Caco-2 (cell line): ENCODE data around the gene ABHD12. TPM values are rescaled to one million over a fixed set of nuclear protein-coding genes. Genes with fewer than 3 reads are reported as not detected.

Experiments used
- BruUV-seq: library from RNA; stranded (reverse); fragments of 400-500 nt; replicated peaks from 2 replicates; lab custom pipeline; 2021; lab: Mats Ljungman, UMichigan
- CTCF ChIA-PET: fragments of 300-600 bp; sonication (Branson Sonifier 250); formaldehyde crosslinking; loops from one replicate; lab custom pipeline; 2022; ENCODE audit warnings: antibody characterized with exemption; lab: Charles Lee
- POLR2A ChIA-PET: fragments of 300-600 bp; sonication (Branson Sonifier 250); formaldehyde crosslinking; loops from one replicate; lab custom pipeline; 2022; ENCODE audit warnings: antibody characterized with exemption; lab: Charles Lee
- DNase-seq, 2 experiments: peaks; one replicate each; pipeline versions ENCODE4 v3.0.0 to v3.0.0-alpha.2; 2020 to 2022
- H3K27me3 ChIP-seq: replicated peaks from 2 replicates; pipeline ENCODE4 v1.6.0; 2011; ENCODE audit warnings: low read length; ENCODE audit not compliant: control insufficient read depth, insufficient read depth
- H3K36me3 ChIP-seq: 2 replicates; pipeline ENCODE4 v1.5.1; 2011; ENCODE audit warnings: low read length; ENCODE audit not compliant: control insufficient read depth, insufficient read depth
- H3K4me1 ChIP-seq: fragments of 250-450 bp; sonication (Bioruptor Pico); 2 replicates; pipeline ENCODE4 v1.5.1; 2020; ENCODE audit warnings: mild to moderate bottlenecking
- H3K4me3 ChIP-seq: 2 replicates; pipeline ENCODE4 v1.5.1; 2011; ENCODE audit warnings: low read depth, mild to moderate bottlenecking, control low read depth, low read length
- H3K9me3 ChIP-seq: fragments of 250-450 bp; sonication (Bioruptor Pico); 2 replicates; pipeline ENCODE4 v1.5.1; 2020; ENCODE audit warnings: mild to moderate bottlenecking, moderate library complexity
- H3K27ac Mint-ChIP-seq: one replicate; pipeline ENCODE4 v1.8.0; 2022; ENCODE audit warnings: mixed read lengths; ENCODE audit not compliant: unreplicated experiment
- H3K27me3 Mint-ChIP-seq: one replicate; pipeline ENCODE4 v1.8.0; 2022; ENCODE audit warnings: mixed read lengths; ENCODE audit not compliant: insufficient read depth, unreplicated experiment
- H3K36me3 Mint-ChIP-seq: one replicate; pipeline ENCODE4 v1.8.0; 2022; ENCODE audit warnings: mild to moderate bottlenecking, mixed read lengths; ENCODE audit not compliant: insufficient read depth, unreplicated experiment
- H3K4me1 Mint-ChIP-seq: one replicate; pipeline ENCODE4 v1.8.0; 2022; ENCODE audit warnings: low read depth, mixed read lengths; ENCODE audit not compliant: unreplicated experiment
- H3K4me3 Mint-ChIP-seq: one replicate; pipeline ENCODE4 v1.8.0; 2022; ENCODE audit warnings: mild to moderate bottlenecking, moderate library complexity, mixed read lengths; ENCODE audit not compliant: unreplicated experiment
- H3K9me3 Mint-ChIP-seq: one replicate; pipeline ENCODE4 v1.8.0; 2022; ENCODE audit warnings: mixed read lengths; ENCODE audit not compliant: unreplicated experiment
- CTCF ChIP-seq, 2 experiments: fragments of 200-600 bp in 1 of 2; IDR thresholded peaks; 1 replicate in 1 of 2; 2 replicates in 1 of 2; pipeline versions ENCODE4 v1.5.1 to v1.8.0; 2011 to 2022; ENCODE audit warnings: antibody characterized with exemption in 1 of 2, control low read depth in 1 of 2, inconsistent platforms in 1 of 2, low read depth in 1 of 2, low read length in 1 of 2, mild to moderate bottlenecking in 1 of 2, moderate library complexity in 1 of 2; ENCODE audit not compliant: insufficient read depth in 1 of 2, severe bottlenecking in 1 of 2, unreplicated experiment in 1 of 2
- intact Hi-C: fragments of 100-400 bp; cut with micrococcal nuclease; formaldehyde crosslinking; loops from one replicate; pipeline ENCODE4 v1.10.0; 2022; ENCODE audit not compliant: unreplicated experiment
- total RNA-seq: library from RNA; stranded (reverse); gene quantifications from 2 replicates; pipeline ENCODE4 v1.2.3, GENCODE V29; 2022

Gene ABHD12
- total RNA-seq, 1 experiment from 2014 or later: 104 TPM

GRCh38 chr20:25254986-25255680, 135.5 kb downstream of the ABHD12 start:
- BruUV-seq: no TSS peak
- Mint-ChIP-seq H3K27me3 (no peaks in the 10 kb centered on the region), H3K36me3 (peaks cover 29% of the 10 kb centered on the region), H3K4me3 (no peak overlapping the region), H3K4me1 (no peaks in the 10 kb centered on the region), H3K9me3 (no peaks in the 10 kb centered on the region), H3K27ac (no peak overlapping the region)
- Histone ChIP-seq H3K4me1 (peaks cover 15% of the 10 kb centered on the region), H3K36me3 (peaks cover 2% of the 10 kb centered on the region), H3K9me3 (no peaks in the 10 kb centered on the region), H3K27me3 (no peaks in the 10 kb centered on the region), H3K4me3 (no peak overlapping the region)
- no peak for TF ChIP-seq CTCF (IDR thresholded peaks at IDR 0.05; ENCODE audit: insufficient read depth in 1 of 2, low read depth in 1 of 2, low read length in 1 of 2, severe bottlenecking in 1 of 2, unreplicated experiment in 1 of 2)
- CTCF ChIA-PET: no interaction called here
- intact Hi-C loops: no loop called here
- DNase-seq: no peak
- POLR2A ChIA-PET: no interaction called here

GRCh38 chr20:25254571-25254970, 136.1 kb downstream of the ABHD12 start:
- POLR2A ChIA-PET: no interaction called here
- Mint-ChIP-seq H3K4me3 (no peak overlapping the region), H3K9me3 (no peaks in the 10 kb centered on the region), H3K36me3 (peaks cover 23% of the 10 kb centered on the region), H3K27ac (no peak overlapping the region), H3K27me3 (no peaks in the 10 kb centered on the region), H3K4me1 (no peaks in the 10 kb centered on the region)
- Histone ChIP-seq H3K4me1 (peaks cover 14% of the 10 kb centered on the region), H3K9me3 (no peaks in the 10 kb centered on the region), H3K27me3 (no peaks in the 10 kb centered on the region), H3K36me3 (no peaks in the 10 kb centered on the region; the same call in none of the 2 replicates), H3K4me3 (no peak overlapping the region)
- CTCF ChIA-PET: no interaction called here
- no TSS peak for BruUV-seq
- no peak for TF ChIP-seq CTCF (IDR thresholded peaks at IDR 0.05; ENCODE audit: insufficient read depth in 1 of 2, low read depth in 1 of 2, low read length in 1 of 2, severe bottlenecking in 1 of 2, unreplicated experiment in 1 of 2)
- intact Hi-C loops: no loop called here
- no peak for DNase-seq

- peaks cover 6% of the 10 kb centered on the region for H3K4me1 Mint-ChIP-seq
- POLR2A ChIA-PET: no interaction called here
Observed at GRCh38 chr20:25253606-25254275, 136.9 kb downstream of the ABHD12 start.

More at GRCh38 chr20:25253606-25254275, 136.9 kb downstream of the ABHD12 start:
- Mint-ChIP-seq H3K36me3 (peaks cover 19% of the 10 kb centered on the region), H3K27ac (no peak overlapping the region), H3K9me3 (no peaks in the 10 kb centered on the region), H3K4me3 (no peak overlapping the region), H3K27me3 (no peaks in the 10 kb centered on the region)
- no peak for TF ChIP-seq CTCF (IDR thresholded peaks at IDR 0.05; ENCODE audit: insufficient read depth in 1 of 2, low read depth in 1 of 2, low read length in 1 of 2, severe bottlenecking in 1 of 2, unreplicated experiment in 1 of 2)
- Histone ChIP-seq H3K4me1 (peaks cover 20% of the 10 kb centered on the region), H3K36me3 (no peaks in the 10 kb centered on the region; the same call in 1 of the 2 replicates), H3K4me3 (no peak overlapping the region), H3K9me3 (no peaks in the 10 kb centered on the region), H3K27me3 (no peaks in the 10 kb centered on the region)
- no TSS peak for BruUV-seq
- DNase-seq: no peak
- intact Hi-C loops: no loop called here
- CTCF ChIA-PET: no interaction called here
